ENCODE results near the gene SYNDIG1.

SYNDIG1 gene

GRCh38 chr20:24640686-24641085 is 171.3 kb downstream of the SYNDIG1 start:
- no peak for DNase-seq

- no peak for DNase-seq
Observed at GRCh38 chr20:24643731-24644626, 174.6 kb downstream of the SYNDIG1 start.

- DNase-seq: no peak
Observed at GRCh38 chr20:24646321-24646720, 176.9 kb downstream of the SYNDIG1 start.

- no peak for DNase-seq
Observed at GRCh38 chr20:24647713-24648112, 178.3 kb downstream of the SYNDIG1 start.

- no peak for DNase-seq
Observed at GRCh38 chr20:24648481-24648880, 179.1 kb downstream of the SYNDIG1 start.

GRCh38 chr20:24648919-24649318 is 179.5 kb downstream of the SYNDIG1 start:
- no peak for DNase-seq

- DNase-seq: no peak
Observed at GRCh38 chr20:24649787-24650490, 180.5 kb downstream of the SYNDIG1 start.

- DNase-seq: no peak
Observed at GRCh38 chr20:24651171-24651975, 181.9 kb downstream of the SYNDIG1 start.

- DNase-seq: no peak
Observed at GRCh38 chr20:24651976-24652345, 182.5 kb downstream of the SYNDIG1 start.

GRCh38 chr20:24653306-24653705 is 183.9 kb downstream of the SYNDIG1 start:
- no peak for DNase-seq

GRCh38 chr20:24654425-24654824 is 185.0 kb downstream of the SYNDIG1 start:
- no peak for DNase-seq

GRCh38 chr20:24656391-24656790 is 187.0 kb downstream of the SYNDIG1 start:
- DNase-seq: no peak

- no peak for DNase-seq
Observed at GRCh38 chr20:24657196-24657595, 187.8 kb downstream of the SYNDIG1 start.

- no peak for DNase-seq
Observed at GRCh38 chr20:24657878-24658620, 188.6 kb downstream of the SYNDIG1 start.

- DNase-seq: no peak
Observed at GRCh38 chr20:24658920-24659660, 189.7 kb downstream of the SYNDIG1 start.

GRCh38 chr20:24659835-24660234 is 190.4 kb downstream of the SYNDIG1 start:
- no peak for DNase-seq

GRCh38 chr20:24660651-24661050 is 191.2 kb downstream of the SYNDIG1 start:
- DNase-seq: no peak

- DNase-seq: no peak
Observed at GRCh38 chr20:24661255-24661654, 191.8 kb downstream of the SYNDIG1 start.

GRCh38 chr20:24662322-24662721 is 192.9 kb downstream of the SYNDIG1 start:
- no peak for DNase-seq

- DNase-seq: no peak
Observed at GRCh38 chr20:24662752-24663365, 193.4 kb downstream of the SYNDIG1 start.

GRCh38 chr20:24663496-24663895 is 194.1 kb downstream of the SYNDIG1 start:
- DNase-seq: no peak
